Muscle of arm (tissue), 12 donors: ENCODE data around the gene TBC1D17. TPM values are rescaled to one million over a fixed set of nuclear protein-coding genes. Genes with fewer than 3 reads are reported as not detected.

Source experiments
- DNase-seq: peaks from one replicate; pipeline ENCODE4 v3.0.0-alpha.2; 2013
- polyA plus RNA-seq, 12 donors: library from polyadenylated mRNA; unstranded; fragments of 120-200 nt; gene quantifications; one replicate each; pipeline ENCODE4 v1.2.1, GENCODE V29; 2013; ENCODE audit not compliant: insufficient read length in 12 of 12

TBC1D17 gene
- polyA plus RNA-seq, 12 donors: 25.8 to 44.9 (median 32.5) TPM; not detected in 1

- DNase-seq: peak; percentile 82
Measured at GRCh38 chr19:49889687-49890348, 12.3 kb downstream of the TBC1D17 start.

- DNase-seq: no peak
Measured at GRCh38 chr19:49890349-49891311, 13.1 kb downstream of the TBC1D17 start.

- no peak for DNase-seq
Measured at GRCh38 chr19:49891393-49891792, 13.9 kb downstream of the TBC1D17 start.

GRCh38 chr19:49892716-49893115, 15.2 kb downstream of the TBC1D17 start:
- DNase-seq: no peak

- DNase-seq: no peak
Measured at GRCh38 chr19:49894011-49894664, 16.6 kb downstream of the TBC1D17 start.

- DNase-seq: no peak
Measured at GRCh38 chr19:49894879-49895565, 17.5 kb downstream of the TBC1D17 start.

- DNase-seq: no peak
Measured at GRCh38 chr19:49895566-49896297, 18.2 kb downstream of the TBC1D17 start.

GRCh38 chr19:49896863-49897621, 19.5 kb downstream of the TBC1D17 start, which contains the start of gene IL4I1:
TSS of gene IL4I1 (minus strand) at chr19:49896887. CDS start at chr19:49896160, 727 bp downstream.
- DNase-seq: no peak

GRCh38 chr19:49904136-49904535, 26.6 kb downstream of the TBC1D17 start:
- DNase-seq: no peak

- DNase-seq: no peak
Measured at GRCh38 chr19:49906879-49907564, 29.5 kb downstream of the TBC1D17 start.

GRCh38 chr19:49907745-49908446, 30.4 kb downstream of the TBC1D17 start:
- DNase-seq: no peak

GRCh38 chr19:49908480-49909420, 31.2 kb downstream of the TBC1D17 start:
- no peak for DNase-seq

- no peak for DNase-seq
Measured at GRCh38 chr19:49910179-49910578, 32.7 kb downstream of the TBC1D17 start.

- DNase-seq: no peak
Measured at GRCh38 chr19:49911381-49912145, 34.1 kb downstream of the TBC1D17 start.

- DNase-seq: no peak
Measured at GRCh38 chr19:49912965-49913685, 35.6 kb downstream of the TBC1D17 start.

GRCh38 chr19:49913720-49914119, 36.2 kb downstream of the TBC1D17 start:
- no peak for DNase-seq
